Melanocyte of skin (primary cell): ENCODE data around the gene TYK2. TPM values are rescaled to one million over a fixed set of nuclear protein-coding genes. Genes with fewer than 3 reads are reported as not detected.

Source experiments
- small RNA-seq, 2 donors: library from RNA; depleted of rRNA; stranded (forward); fragments of <200 nt; gene quantifications; one replicate each; pipeline ENCODE3, GENCODE V24; 2012
- total RNA-seq, 2 donors: library from RNA; depleted of rRNA; stranded (reverse); fragments of >200 nt; gene quantifications; 2 replicates each; pipeline ENCODE4 v1.2.3, GENCODE V29; 2012

The TYK2 gene
- 10 to 100 TPM; 69.5 to 85.6 TPM for total RNA-seq

GRCh38 chr19:10380313-10381102 lies at the start of gene TYK2:
TSS of gene TYK2 (minus strand) at chr19:10380572. CDS start at chr19:10378406, 2,166 bp downstream.

GRCh38 chr19:10420444-10421239 lies 40.3 kb upstream of the TYK2 start, which contains the start of gene PDE4A:
TSS of gene PDE4A (plus strand) at chr19:10420538. CDS start at chr19:10420765, 227 bp downstream.

GRCh38 chr19:10403137-10404021 lies 23.0 kb upstream of the TYK2 start, which contains the start of gene CDC37:
TSS of gene CDC37 (minus strand) at chr19:10403542. CDS start at chr19:10403479, 63 bp downstream.

GRCh38 chr19:10339380-10339960 lies 40.9 kb downstream of the TYK2 start, which contains the start of gene ICAM3:
TSS of gene ICAM3 (minus strand) at chr19:10339624. CDS start at chr19:10339614, 10 bp downstream.

GRCh38 chr19:10332965-10333757 lies 47.2 kb downstream of the TYK2 start, which contains the start of gene RAVER1:
TSS of gene RAVER1 (minus strand) at chr19:10333529. CDS start at chr19:10333507, 22 bp downstream.

GRCh38 chr19:10315335-10316214 lies 64.8 kb downstream of the TYK2 start, which contains the start of gene FDX2:
TSS of gene FDX2 (minus strand) at chr19:10316015. CDS start at chr19:10315996, 19 bp downstream.

GRCh38 chr19:10309423-10309822 lies 70.9 kb downstream of the TYK2 start, which contains the start of gene ZGLP1:
TSS of gene ZGLP1 (minus strand) at chr19:10309815.

Small RNA genes within 50 kb of the gene (small RNA-seq; reads per million reads assigned to genes)
- 0 reads per million in 2 donors for gene AC011511.1
- 0 reads per million in 2 donors for gene AC011511.4

Other genes starting within 250 kb of the TYK2 start
- 10 to 100 TPM; 30.6 to 78.9 TPM for gene DNMT1, start 185.6 kb downstream of the TYK2 start, total RNA-seq
- 10 to 100 TPM in 1 of 2 donors, 1 to 10 TPM in 1; 10.0 to 15.3 TPM for gene S1PR2, start 149.2 kb downstream of the TYK2 start, total RNA-seq
- gene MRPL4, start 128.4 kb downstream of the TYK2 start, total RNA-seq = 10 to 100 TPM; 58.5 to 82.6 TPM
- 10 to 100 TPM; 52.9 to 90.2 TPM for gene ICAM1, start 109.5 kb downstream of the TYK2 start, total RNA-seq
- not detected for gene ICAM4, start 93.6 kb downstream of the TYK2 start, total RNA-seq
- gene ICAM5, start 90.6 kb downstream of the TYK2 start, total RNA-seq = under 1 TPM; under 0.01 to 0.33 TPM
- under 1 TPM; 0.33 to 0.34 TPM for gene ZGLP1, start 70.8 kb downstream of the TYK2 start, total RNA-seq
- 10 to 100 TPM in 1 of 2 donors, 1 to 10 TPM in 1; 10.0 to 13.3 TPM for gene FDX2, start 64.6 kb downstream of the TYK2 start, total RNA-seq
- gene RAVER1, start 47.0 kb downstream of the TYK2 start, total RNA-seq = 10 to 100 TPM; 13.1 to 15.3 TPM
- gene ICAM3, start 40.9 kb downstream of the TYK2 start, total RNA-seq = 10 to 100 TPM in 1 of 2 donors, 1 to 10 TPM in 1; 5.5 to 10.3 TPM
- gene CDC37, start 23.0 kb upstream of the TYK2 start, total RNA-seq = 100 to 1,000 TPM; 143 to 207 TPM
- gene PDE4A, start 40.0 kb upstream of the TYK2 start, total RNA-seq = 1 to 10 TPM; 5.3 to 6.5 TPM
- 10 to 100 TPM; 67.3 to 71.6 TPM for gene KEAP1, start 122.8 kb upstream of the TYK2 start, total RNA-seq
- under 1 TPM in 1 of 2 donors, not detected in 1; under 0.01 TPM for gene S1PR5, start 136.9 kb upstream of the TYK2 start, total RNA-seq
- gene ATG4D, start 163.3 kb upstream of the TYK2 start, total RNA-seq = 10 to 100 TPM; 26.8 to 35.3 TPM
- 10 to 100 TPM in 1 of 2 donors, 1 to 10 TPM in 1; 5.9 to 10.3 TPM for gene KRI1, start 185.4 kb upstream of the TYK2 start, total RNA-seq
- gene CDKN2D, start 188.4 kb upstream of the TYK2 start, total RNA-seq = 10 to 100 TPM in 1 of 2 donors, 1 to 10 TPM in 1; 10.0 to 12.7 TPM
- gene AP1M2, start 206.7 kb upstream of the TYK2 start, total RNA-seq = not detected
- gene SLC44A2, start 245.0 kb upstream of the TYK2 start, total RNA-seq = 1 to 10 TPM; 6.7 to 9.3 TPM